Measurements from ENCODE around the gene ASPHD2. TPM values are rescaled to one million over a fixed set of nuclear protein-coding genes. Genes with fewer than 3 reads are reported as not detected.

ASPHD2 gene
- total and polyA plus RNA-seq, 10 of the 15 experiments (the other 5 are each of a cell fraction or from before 2014, with no cell fraction given), result 1.6 to 10.6 (median 5.2) TPM

- Histone ChIP-seq H3K4me1 (ENCODE audit: control insufficient read depth, insufficient read depth, low read length) (no peaks in the 10 kb centered on the region), H4K20me1 (ENCODE audit: control insufficient read depth, insufficient read depth) (no peaks in the 10 kb centered on the region), H3K27me3 (replicated peaks in 1 of 2; ENCODE audit: control insufficient read depth in 2 of 2, insufficient read depth in 2 of 2, low read length in 1 of 2) (no peaks in the 10 kb centered on the region; a peak in 1 of 4 replicates), H3K4me2 (ENCODE audit: control insufficient read depth, insufficient read depth) (no peak overlapping the region), H3K9me3 (replicated peaks; ENCODE audit: control insufficient read depth, insufficient read depth, low read length) (no peaks in the 10 kb centered on the region), H3K27ac (ENCODE audit: control insufficient read depth, insufficient read depth) (no peak overlapping the region), H3K79me2 (ENCODE audit: control insufficient read depth, insufficient read depth, low read length) (no peaks in the 10 kb centered on the region), H2AFZ (ENCODE audit: control insufficient read depth, low read depth, low read length) (no peak overlapping the region), H3K9ac (ENCODE audit: control insufficient read depth, insufficient read depth, low read length) (no peak overlapping the region), H3K4me3 (no peak overlapping the region), H3K36me3 (ENCODE audit: control insufficient read depth in 2 of 2, insufficient read depth in 2 of 2, low read length in 1 of 2) (no peaks in the 10 kb centered on the region)
- in situ Hi-C loops (cut with MboI) (no loop called here), intact Hi-C loops (cut with micrococcal nuclease; ENCODE audit: unreplicated experiment) (no loop called here)
- TF ChIP-seq NFYB (IDR thresholded peaks at IDR 0.05; ENCODE audit: insufficient read depth, low read depth, low read length) (peak; percentile 51; the same call in 1 of the 2 replicates), TCF7 (IDR thresholded peaks at IDR 0.05; ENCODE audit: borderline replicate concordance) (no peak), E4F1 (IDR thresholded peaks at IDR 0.05; ENCODE audit: borderline replicate concordance, partially characterized antibody) (no peak), ZBTB33 (IDR thresholded peaks at IDR 0.05) (no peak), RELB (IDR thresholded peaks at IDR 0.05; ENCODE audit: low read depth) (no peak), RAD51 (IDR thresholded peaks at IDR 0.05) (peak; percentile 55; the same call in 1 of the 2 replicates), ZNF592 (IDR thresholded peaks at IDR 0.05) (no peak), PAX8 (IDR thresholded peaks at IDR 0.05) (no peak), EP300 (IDR thresholded peaks at IDR 0.05; ENCODE audit: borderline replicate concordance in 1 of 2, control insufficient read depth in 1 of 2, low read depth in 2 of 2, low read length in 2 of 2) (no peak)
- DNase-seq (ENCODE audit: low read depth, low spot score) (no peak), ATAC-seq (peak; percentile 50; the same call in 2 of the 3 replicates), FAIRE-seq (no peak)
- POLR2A ChIA-PET, result no interaction called here
- no TSS peak for BruUV-seq (replicated peaks)
- SMC1A ChIA-PET (ENCODE audit: uncharacterized antibody, unreplicated experiment), result interaction anchor here (0.5 to 8.5 kb wide), 2 partner anchors 62 to 529 kb away, joined by 3 to 73 read pairs; no protein-coding TSS in a partner anchor
- 0% methylated on average over 1 of the region's 1 CpG for WGBS (ENCODE audit: insufficient coverage, insufficient replicate concordance, low lambda C conversion rate, missing lambda C conversion rate)
- RAD21 ChIA-PET (ENCODE audit: unreplicated experiment), result interaction anchor here (1.0 to 2.2 kb wide), 4 partner anchors 60 to 267 kb away, joined by 3 to 11 read pairs (median 4); no protein-coding TSS in a partner anchor
- CTCF ChIA-PET, result interaction anchor here (0.9 to 10.2 kb wide), 3 partner anchors 35 to 245 kb away, joined by 3 to 111 read pairs (median 4); no protein-coding TSS in a partner anchor
Observed at GRCh38 chr22:26399289-26399688, 29.8 kb upstream of the ASPHD2 start.
